NCI-H82 treated with DMSO at 0.1 percent for 48 hours (cell line): Measurements from ENCODE around the gene RMC1.

Experiments used
- DNase-seq: peaks from one replicate; lab custom pipeline; 2025; ENCODE audit not compliant: unreplicated experiment; lab: John Stamatoyannopoulos, UW

RMC1 gene

GRCh38 chr18:23529604-23530003 is 26.3 kb downstream of the RMC1 start:
- no peak for DNase-seq

- no peak for DNase-seq
Measured at GRCh38 chr18:23530195-23530594, 26.9 kb downstream of the RMC1 start.

- no peak for DNase-seq
Measured at GRCh38 chr18:23531912-23532311, 28.6 kb downstream of the RMC1 start.

- DNase-seq = no peak
Measured at GRCh38 chr18:23532848-23533247, 29.5 kb downstream of the RMC1 start.

GRCh38 chr18:23534276-23534675 is 31.0 kb downstream of the RMC1 start:
- no peak for DNase-seq

GRCh38 chr18:23536204-23536603 is 32.9 kb downstream of the RMC1 start:
- DNase-seq = no peak

- DNase-seq = no peak
Measured at GRCh38 chr18:23537274-23537673, 34.0 kb downstream of the RMC1 start.

GRCh38 chr18:23538001-23538400 is 34.7 kb downstream of the RMC1 start:
- DNase-seq = no peak

GRCh38 chr18:23538870-23539269 is 35.6 kb downstream of the RMC1 start:
- no peak for DNase-seq

GRCh38 chr18:23539296-23539695 is 36.0 kb downstream of the RMC1 start:
- no peak for DNase-seq

- no peak for DNase-seq
Measured at GRCh38 chr18:23539911-23540525, 36.7 kb downstream of the RMC1 start.

GRCh38 chr18:23540867-23541266 is 37.6 kb downstream of the RMC1 start:
- DNase-seq = no peak

- DNase-seq = no peak
Measured at GRCh38 chr18:23541349-23542093, 38.2 kb downstream of the RMC1 start.

GRCh38 chr18:23542461-23542860 is 39.1 kb downstream of the RMC1 start:
- DNase-seq = no peak

- DNase-seq = no peak
Measured at GRCh38 chr18:23545247-23545789, 42.0 kb downstream of the RMC1 start.

- no peak for DNase-seq
Measured at GRCh38 chr18:23547306-23547705, 44.0 kb downstream of the RMC1 start.

- no peak for DNase-seq
Measured at GRCh38 chr18:23547846-23548245, 44.5 kb downstream of the RMC1 start.

GRCh38 chr18:23548275-23548674 is 45.0 kb downstream of the RMC1 start:
- DNase-seq = no peak

- DNase-seq = no peak
Measured at GRCh38 chr18:23548719-23549118, 45.4 kb downstream of the RMC1 start.

GRCh38 chr18:23550898-23551297 is 47.6 kb downstream of the RMC1 start:
- no peak for DNase-seq

GRCh38 chr18:23551978-23552377 is 48.7 kb downstream of the RMC1 start:
- no peak for DNase-seq

GRCh38 chr18:23552505-23552904 is 49.2 kb downstream of the RMC1 start:
- DNase-seq = no peak

GRCh38 chr18:23553887-23554286 is 50.6 kb downstream of the RMC1 start:
- DNase-seq = peak; percentile 5
